HEK293 (cell line): ENCODE measurements around the gene TMEM167A.
A peak's percentile ranks its signal among the peaks of the same experiment; 100 is the strongest.

Experiments
- GLI4 ChIP-seq: fragments of 450-650 bp; formaldehyde crosslinking; IDR thresholded peaks from 2 replicates; pipeline ENCODE4 v1.5.1; 2016; ENCODE audit warnings: missing biosample characterization, missing genetic modification characterization
- KLF7 ChIP-seq: fragments of 450-650 bp; formaldehyde crosslinking; IDR thresholded peaks from 2 replicates; pipeline ENCODE4 v1.5.1; 2016; ENCODE audit warnings: missing biosample characterization, missing genetic modification characterization, borderline replicate concordance
- SP7 ChIP-seq: fragments of 450-650 bp; formaldehyde crosslinking; IDR thresholded peaks from 2 replicates; pipeline ENCODE4 v1.5.1; 2016; ENCODE audit warnings: missing biosample characterization, missing genetic modification characterization
- ZBTB48 ChIP-seq: fragments of 450-650 bp; formaldehyde crosslinking; IDR thresholded peaks from 2 replicates; pipeline ENCODE4 v1.5.1; 2016; ENCODE audit warnings: missing biosample characterization, missing genetic modification characterization
- ZNF155 ChIP-seq: fragments of 450-650 bp; formaldehyde crosslinking; IDR thresholded peaks from 2 replicates; pipeline ENCODE4 v1.5.1; 2016; ENCODE audit warnings: missing biosample characterization, missing genetic modification characterization
- ZNF169 ChIP-seq: fragments of 450-650 bp; formaldehyde crosslinking; IDR thresholded peaks from 2 replicates; pipeline ENCODE4 v1.5.1; 2016; ENCODE audit warnings: missing biosample characterization, missing genetic modification characterization
- ZNF184 ChIP-seq: fragments of 450-650 bp; IDR thresholded peaks from 2 replicates; pipeline ENCODE4 v1.5.1; 2018; ENCODE audit warnings: missing biosample characterization, mild to moderate bottlenecking, missing genetic modification characterization
- ZNF23 ChIP-seq: fragments of 450-650 bp; formaldehyde crosslinking; IDR thresholded peaks from 2 replicates; pipeline ENCODE4 v1.5.1; 2016; ENCODE audit warnings: missing biosample characterization, missing genetic modification characterization, borderline replicate concordance
- ZNF266 ChIP-seq: fragments of 450-650 bp; formaldehyde crosslinking; IDR thresholded peaks from 2 replicates; pipeline ENCODE4 v1.5.1; 2016; ENCODE audit warnings: missing biosample characterization, missing genetic modification characterization, low read depth
- ZNF350 ChIP-seq: fragments of 450-650 bp; formaldehyde crosslinking; IDR thresholded peaks from 2 replicates; pipeline ENCODE4 v1.5.0; 2017; ENCODE audit warnings: missing biosample characterization, mild to moderate bottlenecking, missing genetic modification characterization
- ZNF514 ChIP-seq: fragments of 450-650 bp; formaldehyde crosslinking; IDR thresholded peaks from 2 replicates; pipeline ENCODE4 v1.5.1; 2016; ENCODE audit warnings: missing biosample characterization, missing genetic modification characterization
- ZNF585B ChIP-seq: fragments of 450-650 bp; formaldehyde crosslinking; IDR thresholded peaks from 2 replicates; pipeline ENCODE4 v1.5.1; 2016; ENCODE audit warnings: missing biosample characterization, missing genetic modification characterization
- ZNF600 ChIP-seq: fragments of 450-650 bp; formaldehyde crosslinking; IDR thresholded peaks from 2 replicates; pipeline ENCODE4 v1.5.1; 2016; ENCODE audit warnings: missing biosample characterization, missing genetic modification characterization
- ZNF621 ChIP-seq: fragments of 450-650 bp; formaldehyde crosslinking; IDR thresholded peaks from 2 replicates; pipeline ENCODE4 v1.5.1; 2017; ENCODE audit warnings: missing biosample characterization, missing genetic modification characterization
- ZNF629 ChIP-seq: fragments of 450-650 bp; formaldehyde crosslinking; IDR thresholded peaks from 2 replicates; pipeline ENCODE4 v1.5.1; 2017; ENCODE audit warnings: missing biosample characterization, missing genetic modification characterization
- ZNF747 ChIP-seq: fragments of 450-650 bp; formaldehyde crosslinking; IDR thresholded peaks from 2 replicates; pipeline ENCODE4 v1.5.1; 2016; ENCODE audit warnings: missing biosample characterization, missing genetic modification characterization
- TF ChIP-seq, protein P1 (sequence below): fragments of 450-650 bp; formaldehyde crosslinking; IDR thresholded peaks from 2 replicates; pipeline ENCODE4 v1.5.1; 2016; ENCODE audit warnings: missing biosample characterization, missing genetic modification characterization
- TF ChIP-seq, protein P2 (sequence below): fragments of 450-650 bp; formaldehyde crosslinking; IDR thresholded peaks from 2 replicates; pipeline ENCODE4 v1.5.1; 2016; ENCODE audit warnings: missing biosample characterization, missing genetic modification characterization
- TF ChIP-seq, protein P3 (sequence below): fragments of 450-650 bp; formaldehyde crosslinking; IDR thresholded peaks from 2 replicates; pipeline ENCODE4 v1.5.1; 2016; ENCODE audit warnings: missing biosample characterization, missing genetic modification characterization
- TF ChIP-seq, protein P4 (sequence below): fragments of 450-650 bp; formaldehyde crosslinking; IDR thresholded peaks from 2 replicates; pipeline ENCODE4 v1.5.1; 2017; ENCODE audit warnings: missing biosample characterization, missing genetic modification characterization
- TF ChIP-seq, protein P5 (sequence below): fragments of 450-650 bp; formaldehyde crosslinking; IDR thresholded peaks from 2 replicates; pipeline ENCODE4 v1.5.1; 2016; ENCODE audit warnings: missing biosample characterization, missing genetic modification characterization, borderline replicate concordance
- TF ChIP-seq, protein P6 (sequence below): fragments of 450-650 bp; formaldehyde crosslinking; IDR thresholded peaks from 2 replicates; pipeline ENCODE4 v1.5.1; 2016; ENCODE audit warnings: missing biosample characterization, missing genetic modification characterization

Gene TMEM167A

DNA sequence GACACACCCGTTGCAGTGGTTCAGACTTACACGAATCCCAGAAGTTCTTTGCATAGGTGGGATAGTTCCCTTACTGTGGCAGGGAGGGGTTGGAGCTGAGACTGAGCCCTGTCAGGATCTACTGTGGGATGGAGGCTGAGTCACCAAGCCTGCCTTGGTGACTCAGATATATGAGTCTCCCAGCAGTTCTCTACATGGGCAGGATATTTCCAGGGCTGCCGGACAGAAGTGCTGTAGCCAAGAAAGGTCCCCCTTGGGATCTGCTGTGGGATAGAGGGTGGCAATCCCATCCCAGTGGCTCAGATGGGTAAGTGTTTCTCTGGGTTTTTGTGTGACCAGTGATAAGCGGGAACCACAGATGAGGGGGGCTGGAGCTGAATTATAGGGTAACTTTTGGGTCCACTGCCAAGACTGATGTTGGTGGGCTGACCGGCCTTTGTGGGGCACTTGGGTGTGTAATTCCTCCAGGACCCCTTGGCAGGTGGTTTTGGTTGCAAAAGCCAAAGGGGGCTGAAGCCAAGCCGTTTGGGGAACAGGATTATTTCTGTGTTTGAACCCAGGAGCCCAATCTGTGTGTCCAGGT, 18.9 kb upstream of the TMEM167A start (continued):
- TF ChIP-seq, protein P1, sequence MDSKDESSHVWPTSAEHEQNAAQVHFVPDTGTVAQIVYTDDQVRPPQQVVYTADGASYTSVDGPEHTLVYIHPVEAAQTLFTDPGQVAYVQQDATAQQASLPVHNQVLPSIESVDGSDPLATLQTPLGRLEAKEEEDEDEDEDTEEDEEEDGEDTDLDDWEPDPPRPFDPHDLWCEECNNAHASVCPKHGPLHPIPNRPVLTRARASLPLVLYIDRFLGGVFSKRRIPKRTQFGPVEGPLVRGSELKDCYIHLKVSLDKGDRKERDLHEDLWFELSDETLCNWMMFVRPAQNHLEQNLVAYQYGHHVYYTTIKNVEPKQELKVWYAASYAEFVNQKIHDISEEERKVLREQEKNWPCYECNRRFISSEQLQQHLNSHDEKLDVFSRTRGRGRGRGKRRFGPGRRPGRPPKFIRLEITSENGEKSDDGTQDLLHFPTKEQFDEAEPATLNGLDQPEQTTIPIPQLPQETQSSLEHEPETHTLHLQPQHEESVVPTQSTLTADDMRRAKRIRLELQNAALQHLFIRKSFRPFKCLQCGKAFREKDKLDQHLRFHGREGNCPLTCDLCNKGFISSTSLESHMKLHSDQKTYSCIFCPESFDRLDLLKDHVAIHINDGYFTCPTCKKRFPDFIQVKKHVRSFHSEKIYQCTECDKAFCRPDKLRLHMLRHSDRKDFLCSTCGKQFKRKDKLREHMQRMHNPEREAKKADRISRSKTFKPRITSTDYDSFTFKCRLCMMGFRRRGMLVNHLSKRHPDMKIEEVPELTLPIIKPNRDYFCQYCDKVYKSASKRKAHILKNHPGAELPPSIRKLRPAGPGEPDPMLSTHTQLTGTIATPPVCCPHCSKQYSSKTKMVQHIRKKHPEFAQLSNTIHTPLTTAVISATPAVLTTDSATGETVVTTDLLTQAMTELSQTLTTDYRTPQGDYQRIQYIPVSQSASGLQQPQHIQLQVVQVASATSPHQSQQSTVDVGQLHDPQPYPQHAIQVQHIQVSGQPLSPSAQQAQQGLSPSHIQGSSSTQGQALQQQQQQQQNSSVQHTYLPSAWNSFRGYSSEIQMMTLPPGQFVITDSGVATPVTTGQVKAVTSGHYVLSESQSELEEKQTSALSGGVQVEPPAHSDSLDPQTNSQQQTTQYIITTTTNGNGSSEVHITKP (tag by site-specific recombination) = peak; percentile 56
- TF ChIP-seq, protein P2, sequence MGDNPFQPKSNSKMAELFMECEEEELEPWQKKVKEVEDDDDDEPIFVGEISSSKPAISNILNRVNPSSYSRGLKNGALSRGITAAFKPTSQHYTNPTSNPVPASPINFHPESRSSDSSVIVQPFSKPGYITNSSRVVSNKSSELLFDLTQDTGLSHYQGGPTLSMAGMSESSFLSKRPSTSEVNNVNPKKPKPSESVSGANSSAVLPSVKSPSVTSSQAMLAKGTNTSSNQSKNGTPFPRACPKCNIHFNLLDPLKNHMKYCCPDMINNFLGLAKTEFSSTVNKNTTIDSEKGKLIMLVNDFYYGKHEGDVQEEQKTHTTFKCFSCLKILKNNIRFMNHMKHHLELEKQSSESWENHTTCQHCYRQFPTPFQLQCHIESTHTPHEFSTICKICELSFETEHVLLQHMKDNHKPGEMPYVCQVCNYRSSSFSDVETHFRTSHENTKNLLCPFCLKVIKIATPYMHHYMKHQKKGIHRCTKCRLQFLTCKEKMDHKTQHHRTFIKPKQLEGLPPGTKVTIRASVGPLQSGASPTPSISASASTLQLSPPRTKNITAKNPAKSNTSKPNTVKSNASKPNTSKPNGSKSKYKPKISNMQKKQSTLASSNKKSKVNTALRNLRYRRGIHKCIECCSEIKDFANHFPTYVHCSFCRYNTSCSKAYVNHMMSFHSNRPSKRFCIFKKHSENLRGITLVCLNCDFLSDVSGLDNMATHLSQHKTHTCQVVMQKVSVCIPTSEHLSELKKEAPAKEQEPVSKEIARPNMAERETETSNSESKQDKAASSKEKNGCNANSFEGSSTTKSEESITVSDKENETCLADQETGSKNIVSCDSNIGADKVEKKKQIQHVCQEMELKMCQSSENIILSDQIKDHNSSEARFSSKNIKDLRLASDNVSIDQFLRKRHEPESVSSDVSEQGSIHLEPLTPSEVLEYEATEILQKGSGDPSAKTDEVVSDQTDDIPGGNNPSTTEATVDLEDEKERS (tag by site-specific recombination) = no peak
- no peak for TF ChIP-seq ZNF621
- TF ChIP-seq KLF7 = no peak
- no peak for TF ChIP-seq ZNF155 (tag by site-specific recombination)
- TF ChIP-seq GLI4 = no peak
- TF ChIP-seq, protein P3, sequence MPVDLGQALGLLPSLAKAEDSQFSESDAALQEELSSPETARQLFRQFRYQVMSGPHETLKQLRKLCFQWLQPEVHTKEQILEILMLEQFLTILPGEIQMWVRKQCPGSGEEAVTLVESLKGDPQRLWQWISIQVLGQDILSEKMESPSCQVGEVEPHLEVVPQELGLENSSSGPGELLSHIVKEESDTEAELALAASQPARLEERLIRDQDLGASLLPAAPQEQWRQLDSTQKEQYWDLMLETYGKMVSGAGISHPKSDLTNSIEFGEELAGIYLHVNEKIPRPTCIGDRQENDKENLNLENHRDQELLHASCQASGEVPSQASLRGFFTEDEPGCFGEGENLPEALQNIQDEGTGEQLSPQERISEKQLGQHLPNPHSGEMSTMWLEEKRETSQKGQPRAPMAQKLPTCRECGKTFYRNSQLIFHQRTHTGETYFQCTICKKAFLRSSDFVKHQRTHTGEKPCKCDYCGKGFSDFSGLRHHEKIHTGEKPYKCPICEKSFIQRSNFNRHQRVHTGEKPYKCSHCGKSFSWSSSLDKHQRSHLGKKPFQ (tag by site-specific recombination) = no peak
- peak; percentile 73; the same call in 1 of the 2 replicates for TF ChIP-seq ZBTB48 (tag by site-specific recombination)
- TF ChIP-seq, protein P4, sequence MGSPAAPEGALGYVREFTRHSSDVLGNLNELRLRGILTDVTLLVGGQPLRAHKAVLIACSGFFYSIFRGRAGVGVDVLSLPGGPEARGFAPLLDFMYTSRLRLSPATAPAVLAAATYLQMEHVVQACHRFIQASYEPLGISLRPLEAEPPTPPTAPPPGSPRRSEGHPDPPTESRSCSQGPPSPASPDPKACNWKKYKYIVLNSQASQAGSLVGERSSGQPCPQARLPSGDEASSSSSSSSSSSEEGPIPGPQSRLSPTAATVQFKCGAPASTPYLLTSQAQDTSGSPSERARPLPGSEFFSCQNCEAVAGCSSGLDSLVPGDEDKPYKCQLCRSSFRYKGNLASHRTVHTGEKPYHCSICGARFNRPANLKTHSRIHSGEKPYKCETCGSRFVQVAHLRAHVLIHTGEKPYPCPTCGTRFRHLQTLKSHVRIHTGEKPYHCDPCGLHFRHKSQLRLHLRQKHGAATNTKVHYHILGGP = no peak
- TF ChIP-seq ZNF600 (tag by site-specific recombination) = peak; percentile 98
- no peak for TF ChIP-seq ZNF350
- no peak for TF ChIP-seq ZNF747
- peak; percentile 19; the same call in 1 of the 2 replicates for TF ChIP-seq ZNF184 (tag by site-specific recombination)
- TF ChIP-seq, protein P5, sequence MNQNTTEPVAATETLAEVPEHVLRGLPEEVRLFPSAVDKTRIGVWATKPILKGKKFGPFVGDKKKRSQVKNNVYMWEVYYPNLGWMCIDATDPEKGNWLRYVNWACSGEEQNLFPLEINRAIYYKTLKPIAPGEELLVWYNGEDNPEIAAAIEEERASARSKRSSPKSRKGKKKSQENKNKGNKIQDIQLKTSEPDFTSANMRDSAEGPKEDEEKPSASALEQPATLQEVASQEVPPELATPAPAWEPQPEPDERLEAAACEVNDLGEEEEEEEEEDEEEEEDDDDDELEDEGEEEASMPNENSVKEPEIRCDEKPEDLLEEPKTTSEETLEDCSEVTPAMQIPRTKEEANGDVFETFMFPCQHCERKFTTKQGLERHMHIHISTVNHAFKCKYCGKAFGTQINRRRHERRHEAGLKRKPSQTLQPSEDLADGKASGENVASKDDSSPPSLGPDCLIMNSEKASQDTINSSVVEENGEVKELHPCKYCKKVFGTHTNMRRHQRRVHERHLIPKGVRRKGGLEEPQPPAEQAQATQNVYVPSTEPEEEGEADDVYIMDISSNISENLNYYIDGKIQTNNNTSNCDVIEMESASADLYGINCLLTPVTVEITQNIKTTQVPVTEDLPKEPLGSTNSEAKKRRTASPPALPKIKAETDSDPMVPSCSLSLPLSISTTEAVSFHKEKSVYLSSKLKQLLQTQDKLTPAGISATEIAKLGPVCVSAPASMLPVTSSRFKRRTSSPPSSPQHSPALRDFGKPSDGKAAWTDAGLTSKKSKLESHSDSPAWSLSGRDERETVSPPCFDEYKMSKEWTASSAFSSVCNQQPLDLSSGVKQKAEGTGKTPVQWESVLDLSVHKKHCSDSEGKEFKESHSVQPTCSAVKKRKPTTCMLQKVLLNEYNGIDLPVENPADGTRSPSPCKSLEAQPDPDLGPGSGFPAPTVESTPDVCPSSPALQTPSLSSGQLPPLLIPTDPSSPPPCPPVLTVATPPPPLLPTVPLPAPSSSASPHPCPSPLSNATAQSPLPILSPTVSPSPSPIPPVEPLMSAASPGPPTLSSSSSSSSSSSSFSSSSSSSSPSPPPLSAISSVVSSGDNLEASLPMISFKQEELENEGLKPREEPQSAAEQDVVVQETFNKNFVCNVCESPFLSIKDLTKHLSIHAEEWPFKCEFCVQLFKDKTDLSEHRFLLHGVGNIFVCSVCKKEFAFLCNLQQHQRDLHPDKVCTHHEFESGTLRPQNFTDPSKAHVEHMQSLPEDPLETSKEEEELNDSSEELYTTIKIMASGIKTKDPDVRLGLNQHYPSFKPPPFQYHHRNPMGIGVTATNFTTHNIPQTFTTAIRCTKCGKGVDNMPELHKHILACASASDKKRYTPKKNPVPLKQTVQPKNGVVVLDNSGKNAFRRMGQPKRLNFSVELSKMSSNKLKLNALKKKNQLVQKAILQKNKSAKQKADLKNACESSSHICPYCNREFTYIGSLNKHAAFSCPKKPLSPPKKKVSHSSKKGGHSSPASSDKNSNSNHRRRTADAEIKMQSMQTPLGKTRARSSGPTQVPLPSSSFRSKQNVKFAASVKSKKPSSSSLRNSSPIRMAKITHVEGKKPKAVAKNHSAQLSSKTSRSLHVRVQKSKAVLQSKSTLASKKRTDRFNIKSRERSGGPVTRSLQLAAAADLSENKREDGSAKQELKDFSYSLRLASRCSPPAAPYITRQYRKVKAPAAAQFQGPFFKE = no peak
- peak; percentile 28; the same call in 1 of the 2 replicates for TF ChIP-seq SP7 (tag by site-specific recombination)
- TF ChIP-seq ZNF266 = no peak
- peak; percentile 40; the same call in 1 of the 2 replicates for TF ChIP-seq ZNF629 (tag by site-specific recombination)
- TF ChIP-seq ZNF23 (tag by site-specific recombination) = no peak
- no peak for TF ChIP-seq ZNF585B (tag by site-specific recombination)
- no peak for TF ChIP-seq ZNF514 (tag by site-specific recombination)
- 0 out of 2 replicates have a peak, but pooled peaks have one; percentile 9 for TF ChIP-seq ZNF169 (tag by site-specific recombination)
- TF ChIP-seq, protein P6, sequence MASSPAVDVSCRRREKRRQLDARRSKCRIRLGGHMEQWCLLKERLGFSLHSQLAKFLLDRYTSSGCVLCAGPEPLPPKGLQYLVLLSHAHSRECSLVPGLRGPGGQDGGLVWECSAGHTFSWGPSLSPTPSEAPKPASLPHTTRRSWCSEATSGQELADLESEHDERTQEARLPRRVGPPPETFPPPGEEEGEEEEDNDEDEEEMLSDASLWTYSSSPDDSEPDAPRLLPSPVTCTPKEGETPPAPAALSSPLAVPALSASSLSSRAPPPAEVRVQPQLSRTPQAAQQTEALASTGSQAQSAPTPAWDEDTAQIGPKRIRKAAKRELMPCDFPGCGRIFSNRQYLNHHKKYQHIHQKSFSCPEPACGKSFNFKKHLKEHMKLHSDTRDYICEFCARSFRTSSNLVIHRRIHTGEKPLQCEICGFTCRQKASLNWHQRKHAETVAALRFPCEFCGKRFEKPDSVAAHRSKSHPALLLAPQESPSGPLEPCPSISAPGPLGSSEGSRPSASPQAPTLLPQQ (tag by site-specific recombination) = 0 out of 2 replicates have a peak, but pooled peaks have one; percentile 17
